KMS-11 (cell line): ENCODE results near the gene PTPRN2.

Experiments used
- H2AFZ ChIP-seq: fragments of 200-600 bp; sonication (generic); 2 replicates; pipeline ENCODE4 v1.6.1; 2016; ENCODE audit warnings: antibody characterized with exemption, mixed run types, low read depth
- H3K27ac ChIP-seq: fragments of 200-600 bp; sonication (generic); 2 replicates; pipeline ENCODE4 v1.6.1; 2016; ENCODE audit warnings: mild to moderate bottlenecking, mixed run types
- H3K27me3 ChIP-seq: fragments of 200-600 bp; sonication (generic); 2 replicates; pipeline ENCODE4 v1.6.1; 2017; ENCODE audit warnings: mild to moderate bottlenecking, low read depth, mixed run types, moderate library complexity; ENCODE audit not compliant: insufficient read depth
- H3K36me3 ChIP-seq: fragments of 200-600 bp; sonication (generic); 2 replicates; pipeline ENCODE4 v1.6.1; 2017; ENCODE audit warnings: mild to moderate bottlenecking, mixed run types; ENCODE audit not compliant: insufficient read depth
- H3K4me1 ChIP-seq: fragments of 200-600 bp; sonication (generic); 2 replicates; pipeline ENCODE4 v1.6.1; 2016; ENCODE audit warnings: mild to moderate bottlenecking, low read depth, mixed run types; ENCODE audit not compliant: poor library complexity, severe bottlenecking
- H3K4me2 ChIP-seq: fragments of 200-600 bp; sonication (generic); 2 replicates; pipeline ENCODE4 v1.7.0; 2016; ENCODE audit warnings: mild to moderate bottlenecking, mixed run types
- H3K4me3 ChIP-seq: fragments of 200-600 bp; sonication (generic); IDR thresholded peaks from 2 replicates; pipeline ENCODE4 v1.6.1; 2017; ENCODE audit warnings: low read depth, low read length, mixed read lengths; ENCODE audit not compliant: insufficient read depth
- H3K79me2 ChIP-seq: fragments of 200-600 bp; sonication (generic); 2 replicates; pipeline ENCODE4 v1.6.1; 2016; ENCODE audit warnings: low read depth, mixed run types; ENCODE audit not compliant: insufficient read depth
- H3K9ac ChIP-seq: fragments of 200-600 bp; sonication (generic); 2 replicates; pipeline ENCODE4 v1.6.1; 2016; ENCODE audit warnings: mild to moderate bottlenecking, mixed run types
- H4K20me1 ChIP-seq: fragments of 200-600 bp; sonication (generic); 2 replicates; pipeline ENCODE4 v1.6.1; 2016; ENCODE audit warnings: mild to moderate bottlenecking, mixed run types; ENCODE audit not compliant: insufficient read depth
- TF ChIP-seq, protein P1 (sequence below): fragments of 200-600 bp; sonication (generic); conservative IDR thresholded peaks from 2 replicates; pipeline ENCODE4 v1.6.1; 2017; ENCODE audit warnings: low read depth, mild to moderate bottlenecking, antibody characterized with exemption, low read length, moderate library complexity, mixed read lengths

Gene PTPRN2

DNA sequence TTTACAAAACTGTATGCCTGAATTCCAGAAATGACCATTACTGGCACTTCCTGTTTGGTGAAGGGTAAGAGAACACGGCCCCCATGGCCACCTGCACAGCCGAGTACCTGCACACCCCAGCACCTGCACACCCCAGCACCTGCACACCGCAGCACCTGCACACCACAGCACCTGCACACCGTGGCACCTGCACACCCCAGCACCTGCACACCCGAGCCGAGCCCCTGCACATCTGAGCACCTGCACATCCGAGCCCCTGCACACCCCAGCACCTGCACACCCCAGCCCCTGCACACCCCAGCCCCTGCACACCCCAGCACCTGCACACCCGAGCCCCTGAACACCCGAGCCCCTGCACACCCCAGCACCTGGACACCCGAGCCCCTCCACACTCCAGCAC lies 1007.3 kb downstream of the PTPRN2 start:
- no peak overlapping the region for H3K27ac ChIP-seq
- TF ChIP-seq, protein P1, sequence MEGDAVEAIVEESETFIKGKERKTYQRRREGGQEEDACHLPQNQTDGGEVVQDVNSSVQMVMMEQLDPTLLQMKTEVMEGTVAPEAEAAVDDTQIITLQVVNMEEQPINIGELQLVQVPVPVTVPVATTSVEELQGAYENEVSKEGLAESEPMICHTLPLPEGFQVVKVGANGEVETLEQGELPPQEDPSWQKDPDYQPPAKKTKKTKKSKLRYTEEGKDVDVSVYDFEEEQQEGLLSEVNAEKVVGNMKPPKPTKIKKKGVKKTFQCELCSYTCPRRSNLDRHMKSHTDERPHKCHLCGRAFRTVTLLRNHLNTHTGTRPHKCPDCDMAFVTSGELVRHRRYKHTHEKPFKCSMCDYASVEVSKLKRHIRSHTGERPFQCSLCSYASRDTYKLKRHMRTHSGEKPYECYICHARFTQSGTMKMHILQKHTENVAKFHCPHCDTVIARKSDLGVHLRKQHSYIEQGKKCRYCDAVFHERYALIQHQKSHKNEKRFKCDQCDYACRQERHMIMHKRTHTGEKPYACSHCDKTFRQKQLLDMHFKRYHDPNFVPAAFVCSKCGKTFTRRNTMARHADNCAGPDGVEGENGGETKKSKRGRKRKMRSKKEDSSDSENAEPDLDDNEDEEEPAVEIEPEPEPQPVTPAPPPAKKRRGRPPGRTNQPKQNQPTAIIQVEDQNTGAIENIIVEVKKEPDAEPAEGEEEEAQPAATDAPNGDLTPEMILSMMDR, result no peak
- peaks cover 34% of the 10 kb centered on the region; the same call in 1 of the 2 replicates for H3K27me3 ChIP-seq
- no peak overlapping the region for H3K4me2 ChIP-seq
- H3K36me3 ChIP-seq, result no peaks in the 10 kb centered on the region
- H4K20me1 ChIP-seq, result no peaks in the 10 kb centered on the region
- no peaks in the 10 kb centered on the region for H3K79me2 ChIP-seq
- H2AFZ ChIP-seq, result no peak overlapping the region
- H3K9ac ChIP-seq, result no peak overlapping the region
- H3K4me3 ChIP-seq, result no peak overlapping the region
- no peaks in the 10 kb centered on the region for H3K4me1 ChIP-seq

DNA sequence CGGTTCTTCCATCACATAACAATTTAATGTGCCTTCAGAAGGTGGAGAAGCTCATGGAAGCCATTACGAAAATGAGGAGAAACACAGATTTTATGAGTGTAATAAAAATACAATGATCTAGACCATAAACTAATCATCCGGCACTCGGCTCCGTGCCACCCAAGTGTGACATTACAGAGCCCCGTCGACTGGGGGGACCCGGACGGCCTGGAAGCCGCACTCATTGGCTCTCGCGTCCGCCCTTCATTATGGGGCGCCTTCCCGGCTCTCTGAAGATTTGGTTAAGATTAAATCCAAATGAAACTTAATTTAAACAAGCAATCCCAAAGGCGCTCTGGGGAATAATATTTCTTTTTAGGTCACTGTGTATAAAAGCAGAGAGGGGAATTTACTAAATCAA lies 1008.2 kb downstream of the PTPRN2 start:
- H3K4me1 ChIP-seq, result no peaks in the 10 kb centered on the region
- no peak overlapping the region for H2AFZ ChIP-seq
- no peaks in the 10 kb centered on the region for H3K36me3 ChIP-seq
- no peak overlapping the region for H3K9ac ChIP-seq
- no peaks in the 10 kb centered on the region for H3K79me2 ChIP-seq
- no peak overlapping the region for H3K4me3 ChIP-seq
- H3K27me3 ChIP-seq, result peaks cover 37% of the 10 kb centered on the region
- no peak overlapping the region for H3K4me2 ChIP-seq
- TF ChIP-seq, protein P1, result no peak
- no peak overlapping the region for H3K27ac ChIP-seq
- no peaks in the 10 kb centered on the region for H4K20me1 ChIP-seq

DNA sequence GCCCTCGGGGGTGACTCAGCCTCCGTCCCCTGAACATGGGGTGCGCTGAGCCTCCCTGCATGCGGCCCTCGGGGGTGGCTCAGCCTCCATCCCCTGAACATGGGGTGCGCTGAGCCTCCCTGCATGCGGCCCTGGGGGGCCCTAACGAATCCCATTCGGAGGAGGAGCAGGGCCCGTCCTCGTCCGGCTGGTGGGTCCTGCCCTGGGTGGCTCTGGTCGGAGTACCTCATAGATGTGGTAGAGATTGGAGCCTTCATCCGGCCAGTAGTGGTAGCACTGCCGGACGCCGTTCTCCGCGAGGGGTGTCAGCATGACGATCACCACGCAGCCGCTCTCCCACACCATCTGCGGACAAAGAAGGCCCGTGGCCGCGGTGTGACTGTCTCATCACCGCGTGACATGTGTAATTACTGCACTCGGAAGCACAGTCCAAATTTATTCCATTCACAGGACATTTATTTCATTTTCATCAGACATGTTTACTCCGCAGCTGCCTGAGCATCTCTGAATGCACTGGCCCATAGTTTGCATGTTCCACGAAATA lies 1009.8 kb downstream of the PTPRN2 start:
- Histone ChIP-seq H3K4me2 (no peak overlapping the region), H3K27me3 (peaks cover 41% of the 10 kb centered on the region), H3K79me2 (no peaks in the 10 kb centered on the region), H3K36me3 (no peaks in the 10 kb centered on the region), H3K9ac (no peak overlapping the region), H3K4me1 (no peaks in the 10 kb centered on the region), H3K4me3 (no peak overlapping the region), H4K20me1 (no peaks in the 10 kb centered on the region), H2AFZ (no peak overlapping the region), H3K27ac (no peak overlapping the region)
- TF ChIP-seq, protein P1, result no peak

DNA sequence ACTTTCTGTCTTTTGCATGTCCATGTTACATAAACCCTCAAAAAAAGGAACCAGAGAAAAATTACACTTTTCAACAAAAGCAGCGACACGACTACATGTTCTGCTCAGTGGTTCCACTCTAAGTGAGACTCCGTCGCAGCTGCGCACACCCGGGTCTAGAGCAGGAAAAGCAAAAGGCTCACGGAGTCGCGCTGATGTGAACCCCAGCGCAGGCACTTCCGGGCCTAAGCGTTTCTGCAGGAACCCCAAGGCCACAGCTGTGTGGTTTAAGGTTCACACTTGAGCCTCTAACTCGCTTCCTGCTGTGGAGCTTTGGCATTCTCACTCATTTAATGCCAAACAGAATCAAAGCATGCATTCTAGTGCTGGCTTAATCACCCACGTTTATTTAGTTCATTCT lies 1010.6 kb downstream of the PTPRN2 start:
- Histone ChIP-seq H3K4me2 (no peak overlapping the region), H3K4me1 (no peaks in the 10 kb centered on the region), H3K27me3 (peaks cover 42% of the 10 kb centered on the region), H3K27ac (no peak overlapping the region), H3K79me2 (no peaks in the 10 kb centered on the region), H3K9ac (no peak overlapping the region), H2AFZ (no peak overlapping the region; the same call in 1 of the 2 replicates), H3K36me3 (no peaks in the 10 kb centered on the region), H4K20me1 (no peaks in the 10 kb centered on the region), H3K4me3 (no peak overlapping the region)
- TF ChIP-seq, protein P1, result no peak
